Iris pigment epithelial cell (primary cell): ENCODE measurements around the gene TTLL11.

Experiments
- DNase-seq: peaks from one replicate; pipeline ENCODE4 v3.0.0-alpha.2; 2011; ENCODE audit warnings: low read depth

The TTLL11 gene

DNA sequence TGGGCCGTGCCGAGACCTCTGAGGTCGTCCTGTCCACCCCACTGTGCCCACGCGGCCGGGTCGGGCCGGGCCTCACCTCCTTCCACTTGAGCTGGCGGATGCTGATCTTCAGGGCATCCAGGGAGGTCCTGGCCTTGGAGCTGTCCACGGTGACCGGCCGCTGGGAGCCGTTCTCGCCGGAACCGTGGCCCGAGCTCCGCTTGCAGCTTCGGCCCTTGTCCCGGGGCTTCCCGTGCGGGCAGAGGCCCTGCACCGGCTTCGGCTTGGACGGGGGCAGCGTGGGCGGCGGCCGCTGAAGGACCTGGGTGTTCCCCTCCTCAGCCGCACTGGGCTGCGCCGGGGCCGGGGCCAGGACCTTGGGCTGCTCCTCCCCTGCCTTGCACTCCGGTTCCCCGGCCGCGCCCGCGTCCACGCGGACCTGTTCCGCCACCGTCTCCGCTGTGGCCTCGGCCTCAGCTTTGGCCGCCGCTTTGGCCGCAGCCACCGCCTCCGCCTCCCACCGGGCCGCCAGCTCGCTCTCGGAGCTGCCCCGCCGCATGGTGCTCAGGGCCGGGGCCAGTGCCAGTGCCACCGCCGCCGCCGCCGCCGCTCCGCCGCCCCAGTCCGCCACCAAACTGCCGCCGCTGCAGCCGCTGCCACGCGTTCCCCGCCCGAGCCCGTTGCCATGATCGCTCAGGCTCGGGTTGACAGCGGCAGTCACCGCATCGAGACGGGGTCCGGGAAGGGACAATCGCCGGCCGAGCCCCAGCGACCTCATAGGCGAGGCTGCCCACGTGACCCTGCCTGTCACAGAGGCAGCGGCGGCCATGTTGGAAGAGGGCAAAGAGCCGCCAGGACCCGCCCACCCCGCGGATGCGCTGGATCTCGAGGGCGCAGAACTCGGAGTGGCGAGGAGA, at the start of gene TTLL11:
Gene TTLL11, minus strand, starts transcription at position 698 of the 896 bp plus-strand sequence. Its CDS starts 160 bp downstream, at position 538.
- peak; percentile 95 for DNase-seq

DNA sequence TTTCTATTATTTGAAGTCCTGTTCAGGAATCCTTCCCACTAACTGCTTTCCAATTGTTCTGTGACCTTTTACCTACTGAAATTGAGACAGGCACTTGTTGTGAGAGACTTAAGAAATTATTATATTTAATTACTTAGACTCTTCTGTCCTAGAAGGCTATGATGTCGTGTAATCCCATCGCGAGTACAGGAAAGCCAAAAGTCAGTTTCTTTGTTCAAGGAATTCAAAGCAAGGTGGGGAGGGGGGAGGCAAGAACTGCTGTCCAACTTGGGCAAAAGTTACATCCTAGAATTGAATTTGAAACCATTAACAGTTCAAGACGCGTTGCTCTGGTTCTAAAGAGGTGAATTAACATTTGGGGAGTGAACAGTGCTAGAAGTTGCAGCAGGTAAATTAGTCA, 48.6 kb upstream of the TTLL11 start:
- DNase-seq: no peak

DNA sequence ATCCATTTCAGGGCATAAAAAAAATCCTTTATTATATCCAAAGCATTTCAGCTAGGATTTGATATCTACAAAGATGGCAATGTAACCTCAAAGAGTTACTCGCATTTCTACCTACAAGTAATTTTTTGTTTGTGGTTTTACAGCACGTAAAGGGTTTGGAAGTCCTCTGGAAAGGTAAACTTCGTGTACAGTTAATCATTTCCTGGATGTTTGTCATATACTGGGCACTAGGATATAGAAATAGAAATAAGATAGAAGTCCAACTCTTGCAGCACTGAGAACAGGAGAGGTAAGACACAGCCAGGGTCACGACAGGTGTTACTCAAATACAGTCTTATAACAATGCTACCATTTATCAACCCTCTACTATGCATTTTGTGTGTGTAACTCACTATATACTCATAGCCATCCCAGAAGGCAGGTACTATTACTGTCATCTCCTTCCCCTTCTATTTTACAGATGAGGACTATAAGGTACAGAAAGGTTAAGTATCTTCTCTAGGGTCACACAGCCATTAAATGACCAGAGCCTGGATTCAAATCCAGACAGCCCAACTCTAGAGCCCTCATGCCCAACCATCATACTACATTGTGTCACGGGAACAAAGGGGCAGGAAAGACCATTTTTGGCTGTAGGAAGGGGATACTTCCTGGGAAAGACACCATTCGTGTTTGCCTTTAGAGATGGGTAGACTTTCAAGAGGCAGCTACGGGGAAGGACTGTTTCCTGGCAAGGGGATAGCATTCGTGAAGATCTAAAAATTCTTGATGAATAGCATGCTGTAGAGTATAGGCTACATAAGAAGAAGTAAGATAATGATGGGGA, 47.5 kb upstream of the TTLL11 start:
- DNase-seq: no peak

DNA sequence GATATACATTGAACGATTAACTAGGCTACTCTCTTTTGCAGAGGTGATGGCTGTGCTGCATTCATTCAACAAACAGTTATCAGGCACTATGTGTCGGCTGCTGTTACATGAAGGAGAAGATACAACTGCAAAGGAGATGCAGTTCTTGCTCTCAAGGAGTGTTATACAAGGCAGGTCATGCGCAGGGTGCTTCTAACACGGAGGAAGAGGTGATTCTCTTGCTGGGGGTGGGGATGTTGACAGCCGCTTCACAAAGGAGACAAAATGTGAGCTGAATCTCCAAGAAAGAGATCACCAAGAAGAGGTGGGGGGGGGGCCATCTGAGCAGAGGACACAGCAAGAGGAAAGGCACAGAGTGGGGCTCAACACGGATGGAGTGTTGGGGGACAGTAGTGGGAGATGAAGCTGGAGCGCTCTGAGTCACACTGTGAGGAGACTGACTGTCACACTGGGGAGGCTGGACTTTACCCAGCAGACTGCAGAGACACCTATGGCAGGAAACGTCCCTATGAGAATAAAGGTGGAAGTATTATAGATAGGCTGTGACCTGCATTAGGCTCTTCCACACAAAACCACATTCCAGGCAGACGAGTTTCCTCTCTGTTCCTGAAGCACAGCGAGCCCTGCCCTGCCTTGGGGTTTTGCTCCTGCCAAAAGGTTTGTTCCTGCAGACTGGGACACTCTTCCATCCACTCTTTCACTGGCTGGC, 45.6 kb upstream of the TTLL11 start:
- no peak for DNase-seq

DNA sequence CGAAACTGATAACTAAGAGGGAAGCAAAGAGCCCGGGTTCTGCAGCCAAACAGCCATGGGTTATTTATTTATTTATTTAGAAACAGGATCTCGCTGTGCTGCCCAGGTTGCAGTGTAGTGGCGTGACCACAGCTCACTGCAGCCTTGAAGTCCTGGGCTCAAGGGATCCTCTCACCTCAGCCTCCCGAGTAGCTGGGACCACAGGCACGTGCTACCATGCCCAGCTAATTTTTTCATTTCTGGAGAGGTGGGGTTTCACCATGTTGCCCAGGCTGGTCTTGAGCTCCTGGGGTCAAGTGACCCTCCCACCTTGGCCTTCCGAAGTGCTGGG, 42.4 kb upstream of the TTLL11 start:
- no peak for DNase-seq

DNA sequence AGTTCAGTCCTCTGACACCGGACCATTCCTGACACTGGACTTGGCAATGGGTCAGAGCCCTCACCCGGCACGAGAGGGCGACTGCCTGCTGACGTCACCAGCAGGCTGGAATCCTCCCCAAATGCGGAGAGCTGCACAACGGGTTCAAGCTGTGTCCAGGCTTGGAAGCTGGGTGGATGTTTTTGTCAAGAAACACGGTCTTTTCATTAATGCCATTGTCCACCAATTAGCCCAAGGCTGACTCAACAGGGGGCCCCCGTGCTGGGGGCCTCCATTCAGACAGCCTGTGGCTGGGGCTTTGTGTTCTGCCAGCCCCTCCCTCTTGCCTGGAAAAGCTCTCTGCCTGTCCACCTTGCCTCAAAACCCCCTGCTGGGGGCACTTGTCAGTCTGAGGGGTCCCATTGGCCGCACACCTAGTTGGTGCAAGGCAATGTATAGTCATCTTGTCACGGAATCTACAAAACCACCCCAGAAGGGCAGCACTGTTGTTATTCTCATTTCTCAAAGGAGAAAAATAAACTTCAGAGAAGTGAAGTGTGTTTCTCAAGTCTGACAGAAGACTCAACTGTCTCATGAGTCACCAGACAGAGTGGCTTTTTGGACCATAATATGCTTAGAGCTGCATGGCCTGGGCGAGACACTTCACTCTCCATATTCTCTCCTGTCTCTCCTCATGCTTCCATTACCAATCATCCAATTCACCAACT, 41.9 kb upstream of the TTLL11 start:
- DNase-seq: peak; percentile 58

DNA sequence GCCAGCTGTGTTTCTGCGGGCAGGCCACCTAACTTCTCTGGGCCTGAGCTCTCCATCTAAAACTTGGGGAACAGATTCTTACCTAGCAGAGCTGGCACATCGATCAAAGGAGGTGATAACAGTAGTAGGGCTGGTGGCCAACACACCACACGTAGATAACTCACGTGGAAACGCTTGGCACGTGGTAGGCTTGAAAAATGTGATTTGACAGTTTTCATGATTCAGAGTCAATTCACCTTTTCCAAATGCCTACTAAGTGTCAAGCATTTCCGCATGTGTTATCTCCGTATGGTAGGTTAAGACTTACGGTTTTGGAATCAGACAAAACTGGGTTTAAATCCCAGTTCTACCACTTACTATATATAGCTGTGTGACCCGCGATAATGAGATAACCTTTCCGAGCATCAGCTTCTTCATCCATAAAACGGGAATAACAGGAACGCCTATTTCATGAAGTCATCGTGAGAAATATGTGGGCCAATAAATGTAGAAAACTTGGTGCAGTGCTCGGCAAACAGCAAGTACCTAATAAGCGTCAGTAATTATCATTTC, 41.0 kb upstream of the TTLL11 start:
- DNase-seq: no peak

DNA sequence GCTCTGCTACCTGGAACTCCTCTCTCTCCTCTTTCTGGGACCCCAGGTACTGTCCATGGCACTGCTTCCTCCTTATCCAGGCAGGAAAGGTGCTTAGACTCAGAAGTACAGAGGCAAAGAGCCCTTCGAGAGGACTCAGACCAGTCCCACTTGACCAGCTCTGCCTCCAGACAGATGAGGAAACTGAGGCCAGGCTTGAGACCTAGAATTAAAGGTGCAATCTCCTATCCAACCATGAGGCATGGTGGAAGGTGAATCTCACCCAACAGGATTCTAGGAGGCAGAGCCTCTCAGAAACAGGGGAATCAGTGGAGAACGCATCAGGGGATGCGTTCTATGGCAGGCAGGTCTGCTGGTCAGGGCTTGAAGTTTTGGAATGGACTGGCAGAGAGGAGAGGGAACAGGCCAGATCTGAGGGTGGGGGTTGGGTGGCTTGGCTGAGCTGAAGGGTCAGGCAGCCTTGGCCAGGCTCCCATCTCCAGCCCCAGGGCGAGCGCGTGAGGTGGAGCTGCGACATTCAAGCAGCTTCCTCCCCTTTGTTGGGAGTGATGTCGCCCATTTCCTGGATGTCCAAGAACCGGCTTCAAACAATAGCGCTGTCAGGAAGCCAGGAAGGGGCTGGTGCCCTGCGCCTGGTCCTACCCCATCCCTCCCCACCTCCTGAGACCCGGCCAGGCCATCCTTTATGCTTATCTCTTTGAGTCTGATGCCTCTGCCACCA, 40.3 kb upstream of the TTLL11 start:
- DNase-seq: no peak

DNA sequence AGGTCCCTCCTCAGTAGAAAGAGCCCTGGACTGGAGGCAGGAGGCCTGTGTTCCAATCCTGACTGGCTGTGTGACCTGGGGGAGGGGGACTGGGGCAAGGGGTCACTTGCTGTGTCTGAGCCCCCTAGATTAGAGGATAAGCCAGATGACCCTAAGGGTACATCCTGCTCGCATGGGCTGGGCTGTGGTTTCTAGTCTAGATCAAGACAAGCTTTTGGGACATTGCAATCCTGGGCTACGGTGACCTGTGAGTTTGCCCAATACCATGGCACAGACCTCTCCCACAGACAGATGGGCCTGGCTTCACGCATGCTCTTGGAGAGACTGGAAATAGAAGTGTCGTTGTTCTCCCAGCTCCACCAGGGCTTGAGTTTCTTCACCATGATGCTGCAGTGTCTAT, 39.4 kb upstream of the TTLL11 start:
- DNase-seq: no peak

DNA sequence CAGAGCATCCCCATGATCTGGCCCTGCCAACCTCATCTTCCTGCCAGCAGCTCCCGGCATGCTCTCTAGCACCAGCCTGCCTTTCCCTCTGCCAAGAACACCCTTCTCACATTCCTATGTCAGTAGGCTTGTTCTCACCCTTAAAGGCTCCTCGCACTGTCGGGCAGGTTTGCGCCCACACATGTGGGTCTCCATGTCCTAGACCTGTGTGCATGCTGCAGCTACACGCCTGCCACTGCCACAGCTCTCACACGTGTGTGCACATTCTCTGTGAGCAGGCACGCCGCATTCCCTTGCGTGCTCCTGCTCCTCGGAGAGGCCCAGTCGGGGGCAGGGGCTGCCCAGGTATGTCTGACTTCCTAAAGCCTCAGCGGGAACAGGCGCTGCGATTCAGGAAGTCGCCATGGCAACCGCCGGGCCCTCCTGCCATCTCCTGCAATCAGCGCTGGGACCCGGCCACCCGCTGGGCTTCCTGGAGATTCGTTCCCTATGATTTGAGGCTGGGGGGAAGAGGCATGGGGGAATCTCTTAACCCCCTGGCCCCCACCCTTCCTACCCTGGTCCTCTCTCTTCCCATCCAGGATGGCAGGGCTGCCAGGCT, 38.4 kb upstream of the TTLL11 start:
- DNase-seq: no peak

DNA sequence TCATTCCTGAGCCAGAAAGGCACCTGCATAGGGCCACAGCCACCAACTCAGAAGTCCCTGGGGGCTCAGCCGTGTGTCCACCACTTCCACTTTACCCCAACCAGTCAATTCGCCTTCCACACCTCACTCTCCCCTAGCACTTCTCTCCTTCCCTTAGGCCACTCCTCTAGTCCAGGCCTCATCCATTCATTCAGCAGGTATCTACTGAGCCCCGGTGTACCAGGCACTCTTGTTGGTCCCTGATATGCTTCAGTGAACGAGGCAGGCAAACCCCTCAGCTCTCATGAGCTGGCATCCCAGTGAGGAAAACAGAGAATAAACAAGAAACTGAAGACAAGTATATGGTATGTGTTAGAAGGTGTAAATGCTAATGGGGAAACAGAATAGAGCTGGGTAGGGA, 37.7 kb upstream of the TTLL11 start:
- DNase-seq: no peak

DNA sequence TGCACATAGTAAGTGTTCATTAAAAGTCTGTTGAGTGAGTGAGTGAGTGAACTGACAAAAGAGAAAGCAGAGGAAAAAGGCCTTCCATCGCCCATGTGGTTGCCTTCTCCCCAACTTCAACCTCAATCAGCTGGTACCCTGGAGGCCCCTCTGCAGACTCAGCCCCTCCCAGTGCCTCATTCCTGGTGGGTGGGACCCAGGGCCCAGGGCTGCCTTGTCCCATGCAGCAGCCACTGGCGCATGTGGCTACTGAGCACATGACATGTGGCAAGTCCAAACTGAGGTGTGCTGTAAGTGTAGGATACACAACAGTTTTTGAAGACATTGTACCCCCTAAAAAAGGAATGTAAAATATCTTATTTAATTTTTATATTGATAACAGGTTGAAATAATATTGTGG, 36.9 kb upstream of the TTLL11 start:
- DNase-seq: no peak

- no peak for DNase-seq
Measured at GRCh38 chr9:122128969-122129343, 35.8 kb upstream of the TTLL11 start.

- DNase-seq: no peak
Measured at GRCh38 chr9:122128007-122128968, 35.2 kb upstream of the TTLL11 start.

GRCh38 chr9:122127396-122127798, 34.3 kb upstream of the TTLL11 start:
- no peak for DNase-seq

GRCh38 chr9:122126331-122127261, 33.5 kb upstream of the TTLL11 start:
- DNase-seq: peak; percentile 50

DNA sequence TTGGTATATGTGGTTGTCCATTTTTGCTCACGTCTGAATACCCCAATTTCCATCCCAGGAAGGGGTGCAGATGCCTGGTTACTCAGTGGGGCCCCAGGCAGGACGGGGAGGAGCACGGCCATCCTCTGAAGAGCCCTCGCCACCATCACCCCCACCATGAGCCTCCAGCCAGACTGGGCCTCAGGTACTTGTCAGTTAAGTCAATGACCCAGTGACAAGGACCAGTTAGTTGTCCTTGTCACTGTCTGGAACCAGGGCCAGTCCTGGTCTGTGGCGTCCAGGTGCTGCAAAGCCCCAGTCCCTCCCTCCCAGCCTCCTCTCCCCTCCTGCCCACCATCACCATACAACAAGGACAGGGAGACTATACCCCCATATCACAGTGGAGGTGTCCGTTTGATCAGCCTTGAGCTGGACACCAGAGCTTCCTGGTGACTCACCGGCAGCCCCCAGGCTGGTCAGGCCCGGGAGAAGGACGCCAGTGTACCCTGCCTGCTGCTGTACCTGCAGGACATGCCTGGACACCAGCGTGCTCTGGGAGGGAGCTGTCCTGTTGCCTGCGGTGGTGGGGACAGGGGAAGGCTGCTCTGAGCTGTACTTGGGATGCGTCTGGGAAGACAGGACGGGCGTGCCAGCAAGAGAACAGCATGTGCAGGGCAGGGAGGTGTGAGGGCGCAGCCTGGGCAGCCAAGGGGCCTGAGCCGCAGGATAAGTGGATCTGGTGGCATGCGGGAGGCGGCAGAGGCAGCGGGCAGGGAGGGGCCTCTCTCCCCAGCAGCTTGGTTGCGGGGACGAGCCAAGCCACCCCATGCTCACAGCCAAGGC, 32.6 kb upstream of the TTLL11 start:
- DNase-seq: peak; percentile 22
